G401.6 (cell line): ENCODE measurements around the gene TNFRSF8.

Source experiments
- FAIRE-seq: peaks from 2 replicates; lab custom pipeline; 2012; peaks lifted over from hg19 to GRCh38; lab: Jason Lieb, UNC

TNFRSF8 gene

DNA sequence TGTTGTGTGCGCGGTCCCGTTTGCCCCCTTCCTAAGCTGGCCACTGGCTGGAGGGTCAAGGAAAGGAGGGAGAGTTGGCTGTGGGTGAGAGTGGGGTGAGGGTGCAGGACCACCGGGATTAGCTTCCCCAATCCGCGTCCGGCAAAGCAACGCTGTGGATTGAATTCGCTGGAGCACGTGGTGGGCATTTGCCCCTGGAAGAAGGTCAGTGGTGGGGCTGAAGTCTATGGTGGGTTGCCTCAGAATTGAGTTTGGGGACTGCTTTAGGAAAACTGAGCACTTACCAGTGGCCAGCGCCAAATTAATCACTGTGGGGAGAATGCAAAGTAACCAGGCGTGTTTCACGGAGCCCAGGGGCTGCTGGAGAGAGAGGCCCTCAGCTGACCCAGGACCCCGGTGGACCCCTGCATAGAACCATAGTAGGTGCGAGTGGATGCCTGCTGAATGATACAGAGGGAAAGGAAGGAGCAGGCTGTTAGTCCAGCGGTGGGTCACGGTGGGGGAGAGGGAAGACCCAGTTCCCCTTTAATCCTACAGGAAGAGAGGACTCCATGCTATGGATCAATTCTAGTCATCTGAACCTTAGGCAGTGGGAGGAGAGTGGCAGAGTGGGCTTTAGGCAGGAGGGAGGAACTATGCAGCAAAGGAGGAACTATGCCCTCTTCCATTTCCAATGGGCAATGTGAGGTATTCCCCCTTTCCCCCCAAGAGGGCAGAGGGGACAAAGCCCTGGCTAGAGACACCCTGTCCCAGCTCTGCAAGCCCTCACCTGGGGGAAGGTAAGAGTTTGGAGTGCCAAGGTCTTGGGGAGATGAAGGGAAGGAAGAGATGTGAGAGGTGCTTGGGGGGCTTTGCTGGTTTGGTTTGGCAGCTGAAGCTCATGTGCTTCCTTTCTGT, 1.2 kb downstream of the TNFRSF8 start:
- FAIRE-seq: no peak

DNA sequence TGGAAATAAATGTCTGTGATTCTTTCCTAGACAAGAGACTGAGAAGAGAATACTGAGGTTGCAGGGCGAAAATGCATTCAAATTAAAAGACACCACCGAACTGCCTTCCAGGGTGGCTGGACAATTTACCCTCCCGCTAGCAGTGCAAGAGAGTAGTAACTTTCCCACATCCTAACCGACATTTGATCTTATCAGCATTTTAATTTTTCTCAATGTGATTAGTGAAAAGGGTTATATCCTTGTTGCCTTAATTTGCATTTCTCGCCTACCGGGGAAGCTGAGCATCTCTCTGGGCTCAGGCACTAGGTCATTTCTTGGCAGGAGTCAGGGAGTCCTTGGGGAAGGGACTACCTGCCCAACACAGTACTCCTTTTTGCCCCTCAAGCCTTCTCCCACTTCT, 2.8 kb downstream of the TNFRSF8 start:
- no peak for FAIRE-seq

DNA sequence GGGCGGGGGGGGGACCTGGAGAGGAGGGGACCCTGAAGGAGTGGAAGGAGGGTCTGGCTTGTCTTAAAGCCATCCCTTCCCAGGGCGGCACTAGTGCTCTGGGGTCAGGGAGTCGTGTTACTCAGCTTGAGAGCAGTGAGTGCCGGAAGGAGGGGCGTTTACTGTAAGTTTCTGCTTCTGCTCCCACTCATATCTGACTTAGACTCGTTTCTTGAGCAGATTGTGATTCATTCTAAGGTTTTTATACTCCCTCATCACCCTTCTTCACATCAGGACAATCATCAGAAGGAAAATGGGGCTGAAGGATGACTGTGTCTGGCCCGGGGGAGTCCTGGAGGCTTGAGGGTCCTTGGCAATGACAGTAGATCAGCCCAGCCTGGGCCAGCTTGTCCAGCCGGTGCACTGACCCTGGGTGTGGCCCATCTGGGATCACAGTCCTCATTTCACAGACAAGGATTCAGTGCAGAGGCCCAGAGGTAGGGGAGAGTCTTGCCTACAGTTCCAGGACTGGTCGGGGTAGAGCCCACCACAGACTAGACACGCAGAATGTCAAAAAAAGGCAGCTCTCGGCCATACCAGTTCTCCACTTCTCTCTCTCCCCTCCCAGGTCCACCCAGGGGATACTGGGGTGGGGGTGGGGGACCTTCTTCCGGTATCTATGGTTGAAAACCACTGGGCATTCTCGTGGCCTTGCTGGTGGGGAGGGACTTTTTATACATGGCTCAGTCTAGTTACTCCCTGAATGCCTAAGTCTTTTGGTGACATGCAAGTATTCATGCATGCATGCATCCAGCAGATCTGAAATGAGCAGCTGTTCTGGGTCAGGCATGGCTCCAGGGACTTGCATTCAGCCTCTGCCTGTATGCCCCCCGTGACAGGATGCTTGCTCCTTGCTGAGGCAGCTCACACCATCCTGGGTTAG, 5.1 kb downstream of the TNFRSF8 start:
- no peak for FAIRE-seq

DNA sequence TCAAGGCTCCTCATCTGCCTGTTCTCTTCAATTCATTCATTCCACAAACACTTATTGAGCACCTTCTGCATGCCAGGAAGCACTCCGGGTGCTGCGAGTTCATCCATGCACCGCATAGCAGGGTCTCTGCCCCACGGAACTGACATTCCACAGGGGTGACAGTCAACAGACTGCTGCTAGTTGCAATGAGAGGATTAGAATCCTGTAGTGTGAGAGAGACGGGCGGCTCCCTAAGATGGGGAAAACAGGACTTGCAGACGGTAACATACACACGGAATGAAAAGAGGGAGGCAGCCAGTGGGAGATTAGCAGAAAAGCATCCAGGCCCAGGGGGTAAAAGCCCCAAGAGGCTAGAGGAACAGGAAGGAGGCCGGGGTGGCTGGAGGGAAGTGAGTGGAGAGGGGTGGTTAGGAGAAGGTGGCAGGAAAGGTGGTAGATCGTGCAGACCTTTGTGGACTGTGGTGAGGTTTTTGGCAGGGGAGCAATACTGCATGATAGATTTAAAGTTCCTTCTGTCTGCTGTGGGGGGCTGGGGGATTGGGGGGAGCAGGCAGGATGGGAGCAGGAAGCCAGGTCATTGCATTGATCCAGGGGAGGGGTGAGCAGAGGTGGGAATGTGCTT, 6.6 kb downstream of the TNFRSF8 start:
- no peak for FAIRE-seq

DNA sequence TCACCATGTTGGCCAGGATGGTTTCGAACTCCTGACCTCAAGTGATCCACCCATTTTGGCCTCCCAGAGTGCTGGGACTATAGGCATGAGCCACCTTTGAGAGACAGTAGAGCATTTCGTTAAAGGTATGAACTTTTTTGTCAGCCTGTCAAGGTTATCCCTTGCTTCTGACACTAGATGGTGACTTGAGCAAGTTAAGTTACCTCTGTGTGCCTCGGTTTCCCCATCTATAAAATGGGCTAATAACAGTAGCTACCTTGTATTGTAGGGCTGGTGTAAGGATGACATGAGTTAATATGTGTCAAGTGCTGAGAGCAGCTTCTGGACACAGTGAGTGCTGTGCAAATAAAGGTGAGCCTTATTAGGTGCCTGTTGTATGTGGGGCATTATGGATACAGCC, 8.8 kb downstream of the TNFRSF8 start:
- no peak for FAIRE-seq

DNA sequence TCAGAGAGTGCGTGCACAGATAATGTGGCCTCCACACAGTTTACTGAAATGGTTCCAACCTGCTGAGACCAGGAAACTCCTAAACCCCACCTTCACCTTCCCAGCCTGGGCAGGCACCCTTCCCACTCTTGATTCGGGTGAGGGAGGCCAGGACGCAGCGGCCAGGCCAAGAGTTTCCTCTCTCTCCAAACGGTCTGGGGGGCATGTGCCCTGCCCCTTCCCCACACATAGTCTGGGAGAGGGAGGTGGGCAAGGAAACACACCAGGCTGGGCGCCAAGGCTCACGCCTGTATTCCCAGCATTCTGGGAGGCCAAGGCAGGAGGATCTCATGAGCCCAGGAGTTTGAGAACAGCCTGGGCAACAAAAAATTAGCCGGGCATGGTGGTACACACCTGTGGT, 9.6 kb downstream of the TNFRSF8 start:
- FAIRE-seq: no peak

DNA sequence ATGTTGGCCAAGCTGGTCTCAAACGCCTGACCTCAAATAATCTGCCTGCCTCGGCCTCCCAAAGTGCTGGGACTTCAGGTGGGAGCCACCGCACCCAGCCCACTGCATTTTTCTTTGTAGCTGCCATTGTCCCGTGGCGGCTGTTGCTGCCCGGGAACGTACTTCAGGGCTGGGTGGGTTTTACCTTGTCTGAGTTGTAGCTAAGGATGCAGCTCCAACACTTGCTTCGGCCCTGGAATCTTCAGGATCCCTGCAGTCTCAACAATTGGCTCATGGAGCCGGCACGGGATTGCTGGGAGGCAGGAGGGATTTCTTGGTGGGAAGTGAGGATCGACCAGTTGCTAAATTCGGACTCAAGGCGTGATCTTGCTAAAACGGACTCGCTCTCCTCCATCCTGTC, 10.7 kb downstream of the TNFRSF8 start:
- FAIRE-seq: no peak

DNA sequence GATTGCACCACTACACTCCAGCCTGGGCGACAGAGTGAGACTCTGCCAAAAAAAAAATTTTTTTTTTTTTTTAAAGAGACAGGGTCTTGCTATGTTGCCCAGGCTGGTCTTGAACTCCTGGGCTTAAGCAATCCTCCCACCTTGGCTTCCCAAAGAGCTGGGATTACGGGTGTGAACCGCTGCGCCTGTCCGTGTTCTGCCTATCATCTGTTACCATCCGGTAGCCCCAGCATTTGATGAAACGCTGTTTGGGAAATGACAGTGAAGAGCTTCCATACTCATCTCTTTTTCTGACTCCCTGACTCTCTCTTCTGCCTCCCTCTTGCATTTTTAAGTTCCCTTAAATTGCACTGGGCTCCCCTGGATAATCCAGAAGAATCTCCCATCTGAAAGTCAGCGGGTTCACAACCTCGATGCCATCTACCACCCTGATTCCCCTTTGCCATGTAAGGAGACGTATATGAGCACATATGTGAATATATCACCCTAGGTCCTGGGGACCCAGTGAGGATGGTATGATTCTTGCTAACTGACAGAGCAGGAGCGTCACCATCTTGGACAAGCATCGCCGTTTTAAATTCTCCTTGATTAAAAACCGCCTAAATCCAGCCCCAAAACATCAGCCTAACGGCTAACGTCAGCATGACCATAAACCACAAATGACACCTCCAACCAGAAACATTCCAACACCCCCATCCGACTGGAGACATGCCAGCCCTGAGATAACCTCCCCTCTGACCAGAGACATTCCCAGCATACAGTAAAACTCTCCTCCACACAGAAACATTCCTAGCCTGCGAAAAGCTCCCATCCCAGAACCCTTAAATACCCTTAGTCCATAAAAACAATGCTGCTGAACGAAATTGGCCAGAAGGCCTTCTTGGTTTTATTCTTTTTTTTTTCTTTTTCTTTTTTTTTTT, 12.4 kb downstream of the TNFRSF8 start:
- no peak for FAIRE-seq

DNA sequence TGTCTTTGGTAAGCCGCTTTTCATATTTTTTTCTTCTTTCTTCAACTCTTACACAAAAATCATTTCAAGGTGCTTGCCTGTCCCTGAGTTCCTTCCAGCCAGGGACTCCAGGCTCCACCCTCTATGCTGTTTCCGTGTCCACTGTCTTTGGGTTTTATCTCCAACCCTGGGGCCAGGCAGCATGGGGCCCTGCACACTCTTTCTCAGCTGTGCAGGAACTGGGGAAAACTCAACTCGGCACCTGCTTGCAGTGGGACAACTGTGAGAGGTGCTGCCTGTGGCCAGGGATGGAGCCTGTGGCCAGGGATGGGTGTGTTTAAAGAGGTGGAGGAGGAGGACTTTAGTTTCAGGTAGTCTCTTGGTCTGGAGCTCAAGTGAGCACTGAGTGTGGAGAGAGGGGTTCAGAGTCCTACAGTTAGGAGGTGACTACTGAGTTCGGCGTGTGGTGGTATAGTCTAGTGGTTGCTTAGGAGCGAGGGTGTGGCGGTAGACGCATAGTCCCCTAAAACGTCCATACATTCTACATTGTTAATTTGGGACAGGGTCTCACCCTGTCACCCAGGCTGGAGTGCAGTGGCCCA, 13.4 kb downstream of the TNFRSF8 start:
- FAIRE-seq: no peak

DNA sequence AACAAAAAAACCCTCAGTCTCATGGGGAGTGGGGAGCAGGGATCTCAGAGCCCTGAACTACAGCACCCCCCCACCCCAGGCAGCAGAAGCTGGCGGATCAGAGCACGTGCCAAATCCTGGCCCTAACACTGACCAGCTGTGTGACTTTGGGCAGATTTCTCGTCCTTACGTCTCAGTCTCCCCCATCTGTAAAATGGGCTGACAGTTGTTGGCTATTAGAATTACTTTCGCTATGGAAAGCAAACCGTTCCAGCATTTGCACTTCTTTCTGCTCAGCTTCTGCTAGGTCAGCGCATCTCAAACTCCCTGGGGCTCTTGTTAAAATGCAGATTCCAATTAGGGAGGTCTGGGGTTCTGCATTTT, 15.5 kb downstream of the TNFRSF8 start:
- no peak for FAIRE-seq

DNA sequence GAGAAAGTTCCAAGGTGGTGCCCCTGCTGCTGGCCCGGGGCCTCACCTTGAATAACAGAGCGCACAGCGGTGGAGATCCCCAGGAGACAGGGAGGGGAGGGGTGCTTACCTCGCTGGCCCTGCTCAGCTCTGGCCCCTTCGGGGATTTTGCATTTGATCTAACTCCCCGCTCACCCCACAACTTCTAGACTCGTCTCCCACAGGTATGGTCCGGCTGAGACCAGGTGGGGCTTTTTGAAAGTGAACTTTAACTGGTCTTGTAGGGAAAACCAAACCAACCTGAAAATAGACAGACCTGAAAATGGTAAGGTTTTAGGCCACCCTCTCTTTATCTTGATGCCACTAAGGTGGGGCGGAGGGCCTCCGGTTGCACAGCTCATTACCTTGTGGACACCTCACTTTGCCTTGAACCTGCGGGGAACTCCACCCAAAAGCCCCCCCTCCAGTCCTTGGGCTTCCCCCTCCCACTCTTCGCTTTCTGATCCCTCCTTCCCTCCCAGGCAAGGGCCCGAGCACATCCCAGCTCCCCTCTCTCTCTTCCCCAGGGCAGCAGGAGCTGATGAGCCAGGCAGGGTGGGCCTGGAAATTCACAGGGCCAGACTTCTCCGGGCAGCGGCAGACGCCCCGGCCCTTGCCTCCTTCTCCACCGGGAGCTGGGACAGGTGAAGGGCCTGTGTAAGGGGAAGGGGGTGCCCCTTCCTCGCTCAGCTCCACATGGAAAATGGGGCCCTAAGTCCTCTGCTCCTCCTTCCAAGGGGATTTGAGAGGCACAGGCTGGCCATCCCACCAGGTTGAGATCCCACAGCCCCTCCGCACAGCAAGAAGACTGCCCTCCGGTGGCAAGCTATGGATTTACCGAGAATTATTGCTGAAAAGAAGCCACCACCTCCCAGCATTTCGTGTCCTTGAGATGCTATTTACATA, 16.1 kb downstream of the TNFRSF8 start:
- peak; percentile 85 for FAIRE-seq

DNA sequence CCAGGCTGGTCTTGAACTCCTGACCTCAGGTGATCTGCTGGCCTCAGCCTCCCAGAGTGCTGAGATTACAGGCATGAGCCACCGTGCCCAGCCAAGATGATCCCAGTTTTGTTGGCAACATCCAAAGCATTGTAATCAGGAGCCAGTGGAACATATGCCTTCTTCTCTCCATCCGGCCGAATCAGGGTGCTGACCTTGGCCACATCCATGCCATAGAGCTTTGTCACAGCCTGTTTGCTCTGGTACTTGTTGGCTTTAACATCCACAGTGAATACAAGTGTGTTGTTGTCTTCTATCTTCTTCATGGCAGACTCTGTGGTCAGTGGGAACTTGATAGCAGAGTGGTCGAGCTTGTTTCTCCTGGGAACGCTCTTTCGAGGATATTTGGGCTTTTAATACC, 17.1 kb downstream of the TNFRSF8 start:
- FAIRE-seq: no peak

DNA sequence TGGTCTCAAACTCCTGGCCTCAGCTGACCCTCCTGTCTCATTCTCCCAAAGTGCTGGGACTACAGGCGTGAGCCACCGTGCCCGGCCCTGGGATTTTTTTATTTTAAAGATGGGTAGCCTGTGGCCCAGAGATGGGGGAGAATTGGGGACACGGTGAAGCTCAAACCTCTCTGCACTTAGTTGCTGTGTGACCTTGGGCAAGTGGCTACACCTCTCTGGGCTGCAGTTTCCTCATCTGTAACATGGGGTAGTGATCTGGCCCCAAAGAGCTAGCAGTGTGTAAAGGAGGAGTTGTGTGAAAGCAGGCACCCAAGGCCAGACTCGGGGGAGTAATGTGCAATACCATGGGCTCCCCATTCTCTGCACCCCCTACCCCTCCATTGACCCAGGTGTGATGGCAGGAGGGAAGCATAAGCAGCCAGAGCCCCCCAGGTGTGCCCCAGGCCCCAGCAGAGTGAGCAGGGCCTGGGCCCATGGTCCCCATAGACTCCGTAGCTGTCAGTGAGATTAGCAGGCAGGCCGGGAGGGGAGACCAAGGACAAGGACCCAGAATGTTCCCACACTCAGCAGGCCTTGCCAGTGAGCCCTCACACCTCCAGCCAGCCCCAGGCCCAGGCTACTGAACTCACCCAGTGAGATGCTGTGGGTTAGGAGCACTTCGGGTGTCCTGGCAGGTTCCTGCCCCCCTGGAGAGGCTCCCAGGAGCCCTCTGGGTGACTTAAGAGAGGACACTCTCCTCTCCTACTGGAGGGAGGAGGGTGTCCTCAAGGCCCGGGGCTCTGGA, 17.9 kb downstream of the TNFRSF8 start:
- no peak for FAIRE-seq

DNA sequence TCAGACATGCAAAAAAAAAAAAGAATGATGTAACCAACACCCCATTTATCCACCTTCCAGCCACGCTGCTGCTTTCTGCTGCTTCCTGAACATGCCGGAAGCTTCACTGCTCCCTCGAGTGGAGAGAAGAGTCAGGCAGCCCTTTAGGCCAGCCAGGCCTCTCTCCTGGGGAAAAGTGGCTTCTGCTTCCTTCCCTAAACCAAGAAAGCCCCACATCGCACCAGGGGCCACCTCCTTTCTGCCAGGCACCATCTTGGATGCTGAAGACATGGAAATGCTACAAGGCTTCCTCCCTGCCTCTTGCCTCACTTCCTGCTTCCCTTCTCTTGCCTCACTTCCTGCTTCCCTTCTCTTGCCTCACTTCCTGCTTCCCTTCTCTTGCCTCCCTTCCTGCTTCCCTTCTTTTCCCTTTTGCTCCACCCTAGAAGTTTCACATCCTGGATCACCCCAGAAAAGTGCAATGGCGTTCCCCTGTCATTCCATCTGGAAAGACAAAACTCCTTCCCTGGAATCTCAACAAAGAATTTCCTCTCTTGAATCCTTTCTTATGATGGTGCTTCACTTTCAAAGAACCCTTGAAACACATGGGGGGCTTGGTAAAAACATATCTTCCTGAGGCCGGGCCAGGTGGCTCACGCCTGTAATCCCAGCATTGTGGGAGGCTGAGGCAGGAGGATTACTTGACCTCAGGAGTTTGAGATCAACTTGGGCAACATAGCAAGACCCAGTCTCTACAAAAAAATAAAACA, 18.7 kb downstream of the TNFRSF8 start:
- FAIRE-seq: no peak

DNA sequence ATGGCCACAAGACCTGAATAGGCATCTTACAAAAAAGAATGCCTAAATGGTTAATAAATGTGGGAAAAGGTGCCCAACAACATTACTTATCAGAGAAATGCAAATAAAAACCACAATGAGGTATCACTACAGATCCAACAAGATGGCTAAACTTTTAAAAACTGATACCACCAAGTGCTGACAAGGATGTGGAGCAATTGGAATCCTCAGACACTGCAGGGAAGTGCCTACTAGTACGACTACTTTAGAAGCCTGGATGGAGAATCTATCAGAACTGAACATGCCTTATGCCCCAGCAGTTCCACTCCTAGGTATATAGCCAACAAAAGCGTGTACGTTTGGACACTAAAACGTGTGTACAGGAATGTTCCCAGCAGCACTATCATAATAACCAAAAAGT, 19.9 kb downstream of the TNFRSF8 start:
- no peak for FAIRE-seq

DNA sequence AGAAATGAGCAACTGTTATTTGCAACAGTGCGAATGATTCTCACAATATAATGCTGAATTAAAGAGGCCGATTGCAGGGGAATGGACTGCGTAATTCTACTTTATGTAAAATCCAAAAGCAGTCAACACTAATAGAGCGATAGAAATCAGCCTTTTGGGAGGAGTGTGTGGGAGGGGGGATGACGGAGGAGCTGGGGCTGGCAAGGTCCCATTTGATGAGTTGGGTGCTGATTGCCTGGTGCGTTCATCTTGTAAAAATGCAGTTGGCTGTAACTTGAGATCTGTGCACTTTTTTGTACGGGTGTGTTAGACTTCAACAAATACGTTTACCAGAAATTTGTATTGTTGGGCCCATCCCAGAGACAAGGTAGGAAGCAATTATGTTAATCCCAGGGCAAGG, 20.7 kb downstream of the TNFRSF8 start:
- no peak for FAIRE-seq

DNA sequence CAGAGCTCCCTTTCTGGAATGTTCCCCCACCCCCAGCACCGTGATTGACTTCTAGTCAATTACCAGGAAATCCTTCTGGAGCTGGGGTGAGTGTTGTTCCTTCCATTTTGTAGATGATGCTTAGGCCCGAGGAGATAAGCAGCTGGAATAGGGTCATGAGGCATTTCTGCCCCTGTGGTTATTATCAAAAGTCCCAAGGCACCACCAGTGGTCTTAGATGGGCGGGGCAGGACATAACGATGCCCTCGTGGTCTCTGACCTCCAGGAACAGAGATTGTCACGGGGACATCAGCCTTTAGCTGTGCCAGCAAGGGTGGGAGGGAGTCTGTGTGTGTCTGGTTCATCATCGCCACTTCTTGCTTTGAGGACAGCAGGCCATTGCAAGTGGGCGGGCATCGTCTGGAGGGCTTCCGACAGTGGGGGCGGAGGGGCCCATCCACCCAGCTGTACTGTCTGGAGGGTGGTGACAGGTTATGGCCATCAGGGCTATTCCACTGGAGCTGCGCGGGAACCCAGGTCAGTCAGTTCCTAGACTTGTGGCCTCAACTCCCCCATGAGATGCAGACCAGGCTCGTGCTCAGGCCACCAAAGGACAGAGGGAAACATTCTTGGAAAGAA, 22.6 kb downstream of the TNFRSF8 start:
- FAIRE-seq: no peak

DNA sequence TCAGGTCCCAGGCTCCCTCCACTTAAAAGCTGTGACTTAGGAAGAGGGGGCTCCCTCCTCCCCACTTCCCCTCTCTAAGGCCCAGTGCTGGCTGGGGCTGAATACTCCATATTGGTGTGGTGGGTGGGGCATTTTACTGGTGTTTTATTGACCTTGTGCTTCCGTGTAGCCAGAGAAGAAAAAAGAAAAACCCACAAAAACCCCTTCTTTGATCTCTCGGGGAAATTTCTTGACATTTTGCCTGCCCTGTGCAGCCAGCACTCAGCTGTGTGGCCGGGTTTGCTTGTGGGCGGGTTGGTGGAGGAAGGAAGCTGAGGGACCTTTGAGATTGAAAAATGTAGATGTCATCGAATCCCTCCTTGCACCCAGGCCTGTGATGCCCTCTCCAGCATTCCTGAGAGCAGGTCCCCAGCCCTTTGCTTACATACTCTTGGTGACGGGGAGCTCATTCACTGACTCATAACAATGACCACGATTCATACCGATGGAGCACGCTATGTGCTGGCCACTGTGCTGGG, 24.8 kb downstream of the TNFRSF8 start:
- FAIRE-seq: no peak
